ENCODE data around the gene TXNRD1. TPM values are rescaled to one million over a fixed set of nuclear protein-coding genes. Genes with fewer than 3 reads are reported as not detected.

The TXNRD1 gene
- total and polyA plus RNA-seq, 8 donors: 8.1 to 29.1 (median 15.9) TPM

DNA sequence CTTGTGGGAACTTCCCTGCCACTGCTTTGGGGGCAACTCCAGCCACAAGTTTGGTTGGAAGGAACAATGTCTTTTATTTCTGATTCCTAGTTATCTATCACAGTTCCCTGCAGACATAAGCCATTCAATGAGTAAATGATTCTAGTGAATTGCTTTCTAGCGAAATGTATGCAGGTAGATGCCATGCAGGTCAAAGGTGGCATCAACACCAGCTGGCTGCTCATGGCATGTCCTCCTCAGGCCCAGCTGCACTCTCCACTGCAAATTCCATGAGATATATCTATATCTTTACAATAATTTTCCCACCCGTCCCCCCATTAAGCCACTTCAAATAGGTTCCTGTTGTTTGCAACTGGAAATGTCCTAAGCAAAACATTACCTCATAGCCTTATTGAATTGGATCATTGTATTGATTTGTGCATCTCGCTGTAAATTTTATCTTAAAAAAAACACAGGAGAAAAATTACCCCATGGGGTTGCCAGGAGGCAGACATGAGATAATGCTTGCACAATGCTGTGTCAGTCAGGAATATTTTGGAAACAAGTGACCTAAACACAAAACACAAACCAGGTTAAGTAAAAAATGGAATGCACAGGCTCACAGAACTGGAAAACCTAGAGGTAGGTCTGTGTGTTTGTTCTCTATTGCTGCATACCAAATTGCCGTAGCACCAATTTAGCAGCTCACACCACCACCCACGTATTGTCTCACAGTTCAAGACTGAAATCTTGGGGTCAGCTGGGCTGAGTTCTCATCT is 32.8 kb upstream of the TXNRD1 start:
- FAIRE-seq (no peak), ATAC-seq (peak; percentile 18 to 30 (median 24)), DNase-seq (no peak)
- H3K4me3 ChIP-seq: no peak overlapping the region
- intact Hi-C loops (cut with DNase I): no loop called here
- H3K4me1 ChIP-seq: peaks cover 0 to 20% (median 0%) of the 10 kb centered on the region in 3 donors
- H3K9me3 ChIP-seq: no peaks in the 10 kb centered on the region
- no peaks in the 10 kb centered on the region for H3K36me3 ChIP-seq
- WGBS, 2 donors: 59 to 66% methylated on average over 5 of the region's 5 CpGs
- TF ChIP-seq, protein P1, sequence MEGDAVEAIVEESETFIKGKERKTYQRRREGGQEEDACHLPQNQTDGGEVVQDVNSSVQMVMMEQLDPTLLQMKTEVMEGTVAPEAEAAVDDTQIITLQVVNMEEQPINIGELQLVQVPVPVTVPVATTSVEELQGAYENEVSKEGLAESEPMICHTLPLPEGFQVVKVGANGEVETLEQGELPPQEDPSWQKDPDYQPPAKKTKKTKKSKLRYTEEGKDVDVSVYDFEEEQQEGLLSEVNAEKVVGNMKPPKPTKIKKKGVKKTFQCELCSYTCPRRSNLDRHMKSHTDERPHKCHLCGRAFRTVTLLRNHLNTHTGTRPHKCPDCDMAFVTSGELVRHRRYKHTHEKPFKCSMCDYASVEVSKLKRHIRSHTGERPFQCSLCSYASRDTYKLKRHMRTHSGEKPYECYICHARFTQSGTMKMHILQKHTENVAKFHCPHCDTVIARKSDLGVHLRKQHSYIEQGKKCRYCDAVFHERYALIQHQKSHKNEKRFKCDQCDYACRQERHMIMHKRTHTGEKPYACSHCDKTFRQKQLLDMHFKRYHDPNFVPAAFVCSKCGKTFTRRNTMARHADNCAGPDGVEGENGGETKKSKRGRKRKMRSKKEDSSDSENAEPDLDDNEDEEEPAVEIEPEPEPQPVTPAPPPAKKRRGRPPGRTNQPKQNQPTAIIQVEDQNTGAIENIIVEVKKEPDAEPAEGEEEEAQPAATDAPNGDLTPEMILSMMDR (IDR thresholded peaks at IDR 0.05): no peak
- H3K27ac ChIP-seq: peak overlapping the region in 3 of 4 donors; percentile 29 to 57 (median 50)
- H3K27me3 ChIP-seq: no peaks in the 10 kb centered on the region

DNA sequence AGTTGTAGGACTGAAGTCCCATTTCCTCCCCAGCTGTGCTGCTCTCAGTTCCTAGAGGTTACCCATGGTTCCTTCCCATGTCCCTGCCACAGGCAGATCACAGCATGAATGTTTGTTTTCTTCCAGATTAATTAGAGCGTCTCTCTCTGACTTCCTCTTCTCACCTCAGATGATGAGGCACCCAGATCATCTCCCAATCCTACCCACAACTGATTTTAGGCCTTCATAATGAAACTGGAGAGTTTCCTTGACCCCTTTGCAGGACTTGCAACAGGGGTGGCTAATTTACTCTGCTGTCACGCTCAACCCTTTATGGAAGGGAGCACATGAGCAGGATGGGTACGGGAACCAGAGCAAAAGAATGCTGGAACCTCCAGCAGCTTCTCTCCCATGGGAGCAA is 32.1 kb upstream of the TXNRD1 start:
- Histone ChIP-seq H3K36me3 (no peaks in the 10 kb centered on the region), H3K27ac (peak overlapping the region in 2 of 4 donors; percentile 50 to 57), H3K9me3 (no peaks in the 10 kb centered on the region), H3K4me3 (no peak overlapping the region), H3K4me1 (peaks cover 0 to 14% (median 0%) of the 10 kb centered on the region in 3 donors), H3K27me3 (no peaks in the 10 kb centered on the region)
- 88 to 95% methylated on average over 3 of the region's 3 CpGs for WGBS, 2 donors
- intact Hi-C loops (cut with DNase I): no loop called here
- DNase-seq (no peak), ATAC-seq (no peak), FAIRE-seq (no peak)
- TF ChIP-seq, protein P1 (IDR thresholded peaks at IDR 0.05): no peak

DNA sequence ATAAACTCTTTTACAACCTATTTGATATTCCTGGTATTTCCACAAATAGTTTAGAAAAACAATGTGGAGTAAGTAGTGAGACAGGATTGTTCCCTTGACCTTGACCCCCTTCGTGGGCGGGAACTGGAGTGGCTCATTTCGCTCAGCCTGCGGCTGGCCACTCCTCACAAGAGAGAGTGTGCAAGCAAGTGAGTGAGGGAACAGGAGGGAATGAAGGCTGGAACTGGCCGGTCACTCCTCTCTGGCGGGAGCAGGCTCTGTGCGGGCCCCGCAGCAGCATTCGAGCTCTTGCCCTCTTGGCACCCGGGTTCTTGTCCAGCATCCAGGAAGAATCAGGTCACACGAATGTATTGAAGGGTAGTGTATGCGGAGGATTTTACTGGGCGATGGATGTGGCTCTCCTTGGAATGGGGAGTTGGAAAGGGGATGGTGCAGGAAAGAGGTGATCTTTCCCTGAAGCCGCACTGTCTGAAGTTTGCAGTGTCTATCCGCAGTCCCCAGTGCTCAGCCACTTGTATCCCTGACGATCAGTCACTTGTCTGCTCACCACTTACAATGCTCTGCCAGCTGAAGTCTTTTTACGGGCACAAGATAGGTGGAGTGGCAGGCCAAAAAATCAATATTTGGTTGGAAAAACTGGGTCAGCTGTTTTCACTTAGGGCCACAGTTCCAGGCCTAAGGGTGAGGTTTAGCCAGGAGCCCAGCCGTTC is 28.0 kb upstream of the TXNRD1 start:
- intact Hi-C loops (cut with DNase I): no loop called here
- no peaks in the 10 kb centered on the region for H3K36me3 ChIP-seq
- TF ChIP-seq, protein P1 (IDR thresholded peaks at IDR 0.05): no peak
- H3K27ac ChIP-seq: no peak overlapping the region
- H3K4me1 ChIP-seq: peaks cover 0 to 3% (median 0%) of the 10 kb centered on the region in 3 donors
- no peak for FAIRE-seq
- 78 to 83% methylated on average over 18 of the region's 18 CpGs for WGBS, 2 donors
- H3K27me3 ChIP-seq: no peaks in the 10 kb centered on the region
- H3K4me3 ChIP-seq: no peak overlapping the region
- H3K9me3 ChIP-seq: no peaks in the 10 kb centered on the region
- peak; percentile 44 to 68 (median 56) for ATAC-seq
- no peak for DNase-seq

DNA sequence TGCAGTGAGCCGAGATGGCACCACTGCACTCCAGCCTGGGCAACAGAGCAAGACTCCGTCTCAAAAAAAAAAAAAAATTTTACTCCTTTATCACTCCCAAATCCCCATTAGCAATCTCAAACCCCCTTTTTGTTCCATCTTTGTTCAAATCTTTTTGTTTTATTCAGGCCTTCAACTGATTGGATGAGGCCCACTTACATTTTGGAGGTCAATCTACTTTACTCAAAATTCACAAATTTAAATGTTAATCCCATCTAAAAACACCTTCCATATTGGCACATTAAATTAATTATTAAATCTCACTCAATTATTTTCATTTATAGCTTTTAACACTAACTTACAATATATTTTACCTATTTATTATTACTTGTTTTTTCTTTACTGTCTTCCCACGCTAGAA is 27.0 kb upstream of the TXNRD1 start:
- 94 to 99% methylated on average over 3 of the region's 3 CpGs for WGBS, 2 donors
- no peak for DNase-seq
- Histone ChIP-seq H3K9me3 (no peaks in the 10 kb centered on the region), H3K27ac (no peak overlapping the region), H3K36me3 (no peaks in the 10 kb centered on the region), H3K27me3 (no peaks in the 10 kb centered on the region), H3K4me3 (no peak overlapping the region), H3K4me1 (no peaks in the 10 kb centered on the region)
- TF ChIP-seq, protein P1 (IDR thresholded peaks at IDR 0.05): no peak
- no peak for ATAC-seq
- FAIRE-seq: no peak
- intact Hi-C loops (cut with DNase I): no loop called here

Data from pancreas (tissue), 10 donors.